OCI-LY7 (cell line): ENCODE data around the gene COL23A1. TPM values are rescaled to one million over a fixed set of nuclear protein-coding genes. Genes with fewer than 3 reads are reported as not detected.

Experiments used
- BruUV-seq: library from RNA; stranded (reverse); fragments of 400-500 nt; replicated peaks from 2 replicates; lab custom pipeline; 2021; lab: Mats Ljungman, UMichigan
- CTCF ChIA-PET: fragments of 300-600 bp; sonication (Branson Sonifier 250); formaldehyde crosslinking; loops from one replicate; lab custom pipeline; 2022; ENCODE audit warnings: antibody characterized with exemption; ENCODE audit not compliant: unreplicated experiment; lab: Charles Lee
- POLR2A ChIA-PET: fragments of 300-600 bp; sonication (Branson Sonifier 250); formaldehyde crosslinking; loops from one replicate; lab custom pipeline; 2022; ENCODE audit warnings: antibody characterized with exemption; lab: Charles Lee
- DNase-seq: peaks from one replicate; pipeline ENCODE4 v3.0.0-alpha.2; 2015; ENCODE audit warnings: low spot score
- H2AFZ ChIP-seq: fragments of 200-600 bp; sonication (generic), shearing (Covaris generic); 2 replicates; pipeline ENCODE4 v1.6.1; 2014; ENCODE audit warnings: mild to moderate bottlenecking, antibody characterized with exemption, low read length, moderate library complexity
- H3K27ac ChIP-seq: fragments of 200-600 bp; sonication (generic); 2 replicates; pipeline ENCODE4 v1.5.1; 2014; ENCODE audit warnings: mixed run types, low read depth, mild to moderate bottlenecking, moderate library complexity, low read length, inconsistent platforms; ENCODE audit not compliant: poor library complexity, severe bottlenecking
- H3K36me3 ChIP-seq: fragments of 200-600 bp; sonication (generic); 2 replicates; pipeline ENCODE4 v1.6.1; 2014; ENCODE audit warnings: mild to moderate bottlenecking, antibody characterized with exemption, low read length, moderate library complexity, mixed read lengths; ENCODE audit not compliant: insufficient read depth
- H3K4me1 ChIP-seq: fragments of 200-600 bp; sonication (generic); 2 replicates; pipeline ENCODE4 v1.5.1; 2014; ENCODE audit warnings: mild to moderate bottlenecking, low read length; ENCODE audit not compliant: insufficient read depth, poor library complexity, severe bottlenecking
- H3K4me2 ChIP-seq: fragments of 200-600 bp; sonication (generic); 2 replicates; pipeline ENCODE4 v1.6.1; 2014; ENCODE audit warnings: mild to moderate bottlenecking, low read length
- H3K4me3 ChIP-seq: fragments of 200-600 bp; sonication (generic); 2 replicates; pipeline ENCODE4 v1.5.1; 2014; ENCODE audit warnings: mild to moderate bottlenecking, low read depth, low read length; ENCODE audit not compliant: poor library complexity, severe bottlenecking
- H3K79me2 ChIP-seq: fragments of 200-600 bp; sonication (generic); 2 replicates; pipeline ENCODE4 v1.6.1; 2016; ENCODE audit warnings: low read depth, mild to moderate bottlenecking, low read length, moderate library complexity, mixed read lengths; ENCODE audit not compliant: insufficient read depth
- H3K9me2 ChIP-seq: fragments of 200-600 bp; sonication (generic); 2 replicates; pipeline ENCODE4 v1.6.1; 2016; ENCODE audit warnings: mild to moderate bottlenecking, low read length, mixed read lengths; ENCODE audit not compliant: insufficient read depth
- H3K9me3 ChIP-seq: fragments of 200-600 bp; sonication (generic); 2 replicates; pipeline ENCODE4 v1.6.1; 2014; ENCODE audit warnings: mild to moderate bottlenecking, mixed run types, low read length, mixed read lengths
- H4K20me1 ChIP-seq: fragments of 200-600 bp; sonication (generic); 2 replicates; pipeline ENCODE4 v1.6.1; 2014; ENCODE audit warnings: mild to moderate bottlenecking, antibody characterized with exemption, low read length, moderate library complexity, mixed read lengths; ENCODE audit not compliant: insufficient read depth
- EZH2phosphoT487 ChIP-seq: fragments of 200-600 bp; sonication (generic); IDR thresholded peaks from 2 replicates; pipeline ENCODE4 v1.6.1; 2018; ENCODE audit warnings: low read depth, borderline replicate concordance, mild to moderate bottlenecking, mixed run types, antibody characterized with exemption, low read length, moderate library complexity, mixed read lengths
- intact Hi-C: fragments of 100-400 bp; cut with micrococcal nuclease; formaldehyde crosslinking; loops from one replicate; pipeline ENCODE4 v1.10.0; 2022; ENCODE audit not compliant: unreplicated experiment
- total RNA-seq, 2 experiments: library from RNA; depleted of rRNA in 1 of 2; stranded (reverse); fragments of >200 nt in 1 of 2; shearing (Covaris generic) in 1 of 2; gene quantifications; 2 replicates each; pipeline ENCODE4 v1.2.3, GENCODE V29; 2014 to 2022
- TF ChIP-seq, protein P1 (sequence below): fragments of 200-600 bp; sonication (generic); conservative IDR thresholded peaks from 2 replicates; pipeline ENCODE4 v1.5.1; 2014; ENCODE audit warnings: mild to moderate bottlenecking, antibody characterized with exemption, low read length, moderate library complexity, mixed read lengths

The COL23A1 gene
- total RNA-seq, 2 experiments from 2014 or later = 0.53 TPM; not detected in 1

- H3K4me3 ChIP-seq = peak overlapping the region; percentile 99
- no peaks in the 10 kb centered on the region for H3K9me2 ChIP-seq
- H3K79me2 ChIP-seq = peaks cover 62% of the 10 kb centered on the region
- TF ChIP-seq, protein P1, sequence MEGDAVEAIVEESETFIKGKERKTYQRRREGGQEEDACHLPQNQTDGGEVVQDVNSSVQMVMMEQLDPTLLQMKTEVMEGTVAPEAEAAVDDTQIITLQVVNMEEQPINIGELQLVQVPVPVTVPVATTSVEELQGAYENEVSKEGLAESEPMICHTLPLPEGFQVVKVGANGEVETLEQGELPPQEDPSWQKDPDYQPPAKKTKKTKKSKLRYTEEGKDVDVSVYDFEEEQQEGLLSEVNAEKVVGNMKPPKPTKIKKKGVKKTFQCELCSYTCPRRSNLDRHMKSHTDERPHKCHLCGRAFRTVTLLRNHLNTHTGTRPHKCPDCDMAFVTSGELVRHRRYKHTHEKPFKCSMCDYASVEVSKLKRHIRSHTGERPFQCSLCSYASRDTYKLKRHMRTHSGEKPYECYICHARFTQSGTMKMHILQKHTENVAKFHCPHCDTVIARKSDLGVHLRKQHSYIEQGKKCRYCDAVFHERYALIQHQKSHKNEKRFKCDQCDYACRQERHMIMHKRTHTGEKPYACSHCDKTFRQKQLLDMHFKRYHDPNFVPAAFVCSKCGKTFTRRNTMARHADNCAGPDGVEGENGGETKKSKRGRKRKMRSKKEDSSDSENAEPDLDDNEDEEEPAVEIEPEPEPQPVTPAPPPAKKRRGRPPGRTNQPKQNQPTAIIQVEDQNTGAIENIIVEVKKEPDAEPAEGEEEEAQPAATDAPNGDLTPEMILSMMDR = no peak
- no peak for TF ChIP-seq EZH2phosphoT487
- POLR2A ChIA-PET = interaction anchor here (0.9 to 1.7 kb wide), 5 partner anchors 9 to 26 kb away, joined by 3 to 5 read pairs (median 4); no protein-coding TSS in a partner anchor
- no peak overlapping the region for H2AFZ ChIP-seq
- CTCF ChIA-PET = no interaction called here
- H4K20me1 ChIP-seq = peaks cover 55% of the 10 kb centered on the region
- peaks cover 20% of the 10 kb centered on the region for H3K4me1 ChIP-seq
- DNase-seq = no peak
- H3K4me2 ChIP-seq = peak overlapping the region; percentile 99
- peaks cover 70% of the 10 kb centered on the region for H3K36me3 ChIP-seq
- BruUV-seq = TSS peak; percentile 49
- H3K27ac ChIP-seq = peak overlapping the region; percentile 82
- H3K9me3 ChIP-seq = no peaks in the 10 kb centered on the region
- intact Hi-C loops = no loop called here
These were observed 383.8 kb downstream of the COL23A1 start for GRCh38 chr5:178206166-178207101.

GRCh38 chr5:178205749-178206047, 384.5 kb downstream of the COL23A1 start:
- no peak for DNase-seq
- intact Hi-C loops = loop anchor here (2.0 kb wide), 1 partner anchor 27 kb away; the partner anchor contains the start of gene PHYKPL
- H3K4me1 ChIP-seq = peaks cover 20% of the 10 kb centered on the region
- H3K36me3 ChIP-seq = peaks cover 63% of the 10 kb centered on the region
- POLR2A ChIA-PET = interaction anchor here (0.9 to 1.7 kb wide), 2 partner anchors 11 to 25 kb away, joined by 4 to 5 read pairs; no protein-coding TSS in a partner anchor
- no peak for TF ChIP-seq EZH2phosphoT487
- TF ChIP-seq, protein P1 = no peak
- peak overlapping the region; percentile 82 for H3K27ac ChIP-seq
- no TSS peak for BruUV-seq
- no peaks in the 10 kb centered on the region for H3K9me2 ChIP-seq
- peaks cover 62% of the 10 kb centered on the region for H3K79me2 ChIP-seq
- H3K9me3 ChIP-seq = no peaks in the 10 kb centered on the region
- H4K20me1 ChIP-seq = peaks cover 54% of the 10 kb centered on the region
- CTCF ChIA-PET = no interaction called here
- H2AFZ ChIP-seq = no peak overlapping the region
- H3K4me3 ChIP-seq = peak overlapping the region; percentile 99
- peak overlapping the region; percentile 99 for H3K4me2 ChIP-seq
